IMR-90 (cell line): ENCODE measurements around the gene ASAP2.

Source experiments
- CEBPB ChIP-seq: IDR thresholded peaks from 2 replicates; pipeline ENCODE4 v1.6.1; 2012; ENCODE audit warnings: low read depth, low read length, improper control_type of control experiment
- POLR2A ChIP-seq: IDR thresholded peaks from 2 replicates; pipeline ENCODE4 v1.6.1; 2012; ENCODE audit warnings: mild to moderate bottlenecking, low read depth, low read length
- RAD21 ChIP-seq: IDR thresholded peaks from 2 replicates; pipeline ENCODE4 v1.6.1; 2012; ENCODE audit warnings: low read length, improper control_type of control experiment
- RFX5 ChIP-seq: IDR thresholded peaks from 2 replicates; pipeline ENCODE4 v1.8.0; 2012; ENCODE audit warnings: low read depth, mild to moderate bottlenecking, low read length, moderate library complexity
- TF ChIP-seq, protein P1 (sequence below): conservative IDR thresholded peaks from 2 replicates; pipeline ENCODE4 v1.5.1; 2012; ENCODE audit warnings: mild to moderate bottlenecking, low read depth, low read length, improper control_type of control experiment
- TF ChIP-seq, protein P2 (sequence below): fragments of 150-350 bp; IDR thresholded peaks from 2 replicates; pipeline ENCODE4 v1.6.1; 2017; ENCODE audit warnings: mild to moderate bottlenecking, antibody characterized with exemption, low read length, low read depth
- TF ChIP-seq, protein P3 (sequence below): fragments of 150-350 bp; IDR thresholded peaks from 2 replicates; pipeline ENCODE4 v1.6.1; 2016; ENCODE audit warnings: low read depth, mild to moderate bottlenecking, low read length, moderate library complexity, borderline replicate concordance

GRCh38 chr2:9164112-9164608, 42.5 kb upstream of the ASAP2 start:
- TF ChIP-seq POLR2A (no peak), CEBPB (no peak), RAD21 (no peak), RFX5 (no peak)
- TF ChIP-seq, protein P1, sequence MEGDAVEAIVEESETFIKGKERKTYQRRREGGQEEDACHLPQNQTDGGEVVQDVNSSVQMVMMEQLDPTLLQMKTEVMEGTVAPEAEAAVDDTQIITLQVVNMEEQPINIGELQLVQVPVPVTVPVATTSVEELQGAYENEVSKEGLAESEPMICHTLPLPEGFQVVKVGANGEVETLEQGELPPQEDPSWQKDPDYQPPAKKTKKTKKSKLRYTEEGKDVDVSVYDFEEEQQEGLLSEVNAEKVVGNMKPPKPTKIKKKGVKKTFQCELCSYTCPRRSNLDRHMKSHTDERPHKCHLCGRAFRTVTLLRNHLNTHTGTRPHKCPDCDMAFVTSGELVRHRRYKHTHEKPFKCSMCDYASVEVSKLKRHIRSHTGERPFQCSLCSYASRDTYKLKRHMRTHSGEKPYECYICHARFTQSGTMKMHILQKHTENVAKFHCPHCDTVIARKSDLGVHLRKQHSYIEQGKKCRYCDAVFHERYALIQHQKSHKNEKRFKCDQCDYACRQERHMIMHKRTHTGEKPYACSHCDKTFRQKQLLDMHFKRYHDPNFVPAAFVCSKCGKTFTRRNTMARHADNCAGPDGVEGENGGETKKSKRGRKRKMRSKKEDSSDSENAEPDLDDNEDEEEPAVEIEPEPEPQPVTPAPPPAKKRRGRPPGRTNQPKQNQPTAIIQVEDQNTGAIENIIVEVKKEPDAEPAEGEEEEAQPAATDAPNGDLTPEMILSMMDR, result no peak
- TF ChIP-seq, protein P2, sequence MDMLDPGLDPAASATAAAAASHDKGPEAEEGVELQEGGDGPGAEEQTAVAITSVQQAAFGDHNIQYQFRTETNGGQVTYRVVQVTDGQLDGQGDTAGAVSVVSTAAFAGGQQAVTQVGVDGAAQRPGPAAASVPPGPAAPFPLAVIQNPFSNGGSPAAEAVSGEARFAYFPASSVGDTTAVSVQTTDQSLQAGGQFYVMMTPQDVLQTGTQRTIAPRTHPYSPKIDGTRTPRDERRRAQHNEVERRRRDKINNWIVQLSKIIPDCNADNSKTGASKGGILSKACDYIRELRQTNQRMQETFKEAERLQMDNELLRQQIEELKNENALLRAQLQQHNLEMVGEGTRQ, result no peak
- TF ChIP-seq, protein P3, sequence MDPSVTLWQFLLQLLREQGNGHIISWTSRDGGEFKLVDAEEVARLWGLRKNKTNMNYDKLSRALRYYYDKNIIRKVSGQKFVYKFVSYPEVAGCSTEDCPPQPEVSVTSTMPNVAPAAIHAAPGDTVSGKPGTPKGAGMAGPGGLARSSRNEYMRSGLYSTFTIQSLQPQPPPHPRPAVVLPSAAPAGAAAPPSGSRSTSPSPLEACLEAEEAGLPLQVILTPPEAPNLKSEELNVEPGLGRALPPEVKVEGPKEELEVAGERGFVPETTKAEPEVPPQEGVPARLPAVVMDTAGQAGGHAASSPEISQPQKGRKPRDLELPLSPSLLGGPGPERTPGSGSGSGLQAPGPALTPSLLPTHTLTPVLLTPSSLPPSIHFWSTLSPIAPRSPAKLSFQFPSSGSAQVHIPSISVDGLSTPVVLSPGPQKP, result no peak
